Uterus (tissue), 2 donors: ENCODE measurements around the gene CDH4.

ENCODE experiments used
- POLR2A ChIP-seq, 2 donors: fragments of 450-650 bp; IDR thresholded peaks; one replicate each; pipeline ENCODE4 v1.6.1; 2016; ENCODE audit warnings: antibody characterized with exemption in 2 of 2, mild to moderate bottlenecking in 1 of 2, moderate library complexity in 1 of 2
- TF ChIP-seq, protein P1 (sequence below), 4 experiments: fragments of 200-600 bp in 2 of 4; fragments of 450-650 bp in 2 of 4; sonication (generic) in 2 of 4; IDR thresholded peaks; one replicate each; pipeline ENCODE4 v1.5.1; 2016 to 2019; ENCODE audit warnings: antibody characterized with exemption in 4 of 4, mild to moderate bottlenecking in 2 of 4, moderate library complexity in 1 of 4

DNA sequence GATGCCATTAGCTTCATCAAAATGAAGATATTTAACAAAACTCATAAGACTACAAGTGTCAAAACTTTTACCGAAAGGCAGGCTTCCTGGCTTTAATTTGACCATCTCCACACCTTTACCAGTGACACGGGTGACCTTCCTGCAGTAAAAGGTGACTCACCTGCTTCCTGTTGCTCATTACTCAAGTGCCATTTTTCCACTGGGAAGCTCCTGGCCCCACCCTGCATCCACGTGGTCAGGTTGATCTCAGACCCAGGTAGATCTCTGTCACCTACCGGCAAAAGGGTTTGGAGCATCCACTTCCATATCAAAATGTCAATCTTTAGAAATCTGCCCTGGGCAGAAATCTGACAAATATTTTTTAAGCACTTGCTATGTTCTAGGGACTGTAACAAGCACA, 31.9 kb upstream of the CDH4 start:
- TF ChIP-seq POLR2A (IDR thresholded peaks at IDR 0.05) = no peak
- TF ChIP-seq, protein P1, sequence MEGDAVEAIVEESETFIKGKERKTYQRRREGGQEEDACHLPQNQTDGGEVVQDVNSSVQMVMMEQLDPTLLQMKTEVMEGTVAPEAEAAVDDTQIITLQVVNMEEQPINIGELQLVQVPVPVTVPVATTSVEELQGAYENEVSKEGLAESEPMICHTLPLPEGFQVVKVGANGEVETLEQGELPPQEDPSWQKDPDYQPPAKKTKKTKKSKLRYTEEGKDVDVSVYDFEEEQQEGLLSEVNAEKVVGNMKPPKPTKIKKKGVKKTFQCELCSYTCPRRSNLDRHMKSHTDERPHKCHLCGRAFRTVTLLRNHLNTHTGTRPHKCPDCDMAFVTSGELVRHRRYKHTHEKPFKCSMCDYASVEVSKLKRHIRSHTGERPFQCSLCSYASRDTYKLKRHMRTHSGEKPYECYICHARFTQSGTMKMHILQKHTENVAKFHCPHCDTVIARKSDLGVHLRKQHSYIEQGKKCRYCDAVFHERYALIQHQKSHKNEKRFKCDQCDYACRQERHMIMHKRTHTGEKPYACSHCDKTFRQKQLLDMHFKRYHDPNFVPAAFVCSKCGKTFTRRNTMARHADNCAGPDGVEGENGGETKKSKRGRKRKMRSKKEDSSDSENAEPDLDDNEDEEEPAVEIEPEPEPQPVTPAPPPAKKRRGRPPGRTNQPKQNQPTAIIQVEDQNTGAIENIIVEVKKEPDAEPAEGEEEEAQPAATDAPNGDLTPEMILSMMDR (IDR thresholded peaks at IDR 0.05) = no peak
